ENCODE data around the gene CLASP1. TPM values are rescaled to one million over a fixed set of nuclear protein-coding genes. Genes with fewer than 3 reads are reported as not detected.
"Not testable (repeated sequence)": the region's sequence is repeated elsewhere in the genome, so short reads cannot be mapped to it uniquely, and the experiment has no call there.

CLASP1 gene
- total RNA-seq, 2 experiments from 2014 or later: 33.8 to 72.4 TPM

- ChIA-PET CTCF (ENCODE audit: unreplicated experiment) (no interaction called here), POLR2A (interaction anchor here (0.5 to 1.0 kb wide), 7 partner anchors 8 to 99 kb away, joined by 3 to 5 read pairs (median 4); no protein-coding TSS in a partner anchor)
- H2AFZ ChIP-seq (ENCODE audit: low read length): no peak overlapping the region
- peaks cover 87% of the 10 kb centered on the region for H3K79me2 ChIP-seq (ENCODE audit: insufficient read depth, low read depth, low read length)
- peaks cover 5% of the 10 kb centered on the region; the same call in 1 of the 2 replicates for H3K9me3 ChIP-seq (ENCODE audit: low read length)
- H4K20me1 ChIP-seq (ENCODE audit: insufficient read depth, low read length): peaks cover 3% of the 10 kb centered on the region; the same call in 1 of the 2 replicates
- H3K27ac ChIP-seq (ENCODE audit: low read depth, low read length, poor library complexity, severe bottlenecking): no peak overlapping the region
- BruUV-seq (replicated peaks): no TSS peak
- H3K4me1 ChIP-seq (ENCODE audit: insufficient read depth, low read length, poor library complexity, severe bottlenecking): peaks cover 13% of the 10 kb centered on the region
- no peak overlapping the region for H3K4me2 ChIP-seq (ENCODE audit: low read length)
- H3K4me3 ChIP-seq (ENCODE audit: low read depth, low read length, poor library complexity, severe bottlenecking): no peak overlapping the region
- intact Hi-C loops (cut with micrococcal nuclease; ENCODE audit: unreplicated experiment): no loop called here
- TF ChIP-seq CTCF (conservative IDR thresholded peaks at IDR 0.05; ENCODE audit: low read length) (no peak), EZH2phosphoT487 (IDR thresholded peaks at IDR 0.05; ENCODE audit: borderline replicate concordance, low read depth, low read length) (no peak)
- H3K36me3 ChIP-seq (ENCODE audit: insufficient read depth, low read length): peaks cover 47% of the 10 kb centered on the region
- no peak for DNase-seq (ENCODE audit: low spot score)
- H3K9me2 ChIP-seq (ENCODE audit: insufficient read depth, low read length): no peaks in the 10 kb centered on the region
These were observed 8.6 kb downstream of the CLASP1 start for GRCh38 chr2:121640380-121641316.

- H3K4me2 ChIP-seq (ENCODE audit: low read length); intact Hi-C loops (cut with micrococcal nuclease; ENCODE audit: unreplicated experiment); H3K27ac ChIP-seq (ENCODE audit: low read depth, low read length, poor library complexity, severe bottlenecking); H3K9me2 ChIP-seq (ENCODE audit: insufficient read depth, low read length); H3K4me1 ChIP-seq (ENCODE audit: insufficient read depth, low read length, poor library complexity, severe bottlenecking); DNase-seq (ENCODE audit: low spot score); H2AFZ ChIP-seq (ENCODE audit: low read length); H3K9me3 ChIP-seq (ENCODE audit: low read length); H4K20me1 ChIP-seq (ENCODE audit: insufficient read depth, low read length); BruUV-seq (replicated peaks); CTCF ChIA-PET (ENCODE audit: unreplicated experiment); H3K4me3 ChIP-seq (ENCODE audit: low read depth, low read length, poor library complexity, severe bottlenecking): not testable (repeated sequence)
- peaks cover 47% of the 10 kb centered on the region for H3K36me3 ChIP-seq (ENCODE audit: insufficient read depth, low read length)
- H3K79me2 ChIP-seq (ENCODE audit: insufficient read depth, low read depth, low read length): peaks cover 85% of the 10 kb centered on the region
- POLR2A ChIA-PET: interaction anchor here (0.7 to 1.0 kb wide), 2 partner anchors 9 to 1626 kb away, joined by 3 to 5 read pairs; no protein-coding TSS in a partner anchor
These were observed 9.4 kb downstream of the CLASP1 start for GRCh38 chr2:121639846-121640245.

- DNase-seq (ENCODE audit: low spot score): no peak
- H3K4me2 ChIP-seq (ENCODE audit: low read length): no peak overlapping the region
- H3K36me3 ChIP-seq (ENCODE audit: insufficient read depth, low read length): peaks cover 47% of the 10 kb centered on the region
- H3K4me1 ChIP-seq (ENCODE audit: insufficient read depth, low read length, poor library complexity, severe bottlenecking): no peaks in the 10 kb centered on the region
- no TSS peak for BruUV-seq (replicated peaks)
- peaks cover 11% of the 10 kb centered on the region; the same call in 1 of the 2 replicates for H4K20me1 ChIP-seq (ENCODE audit: insufficient read depth, low read length)
- H3K4me3 ChIP-seq (ENCODE audit: low read depth, low read length, poor library complexity, severe bottlenecking): no peak overlapping the region
- no peak overlapping the region for H2AFZ ChIP-seq (ENCODE audit: low read length)
- no peak overlapping the region for H3K27ac ChIP-seq (ENCODE audit: low read depth, low read length, poor library complexity, severe bottlenecking)
- peaks cover 80% of the 10 kb centered on the region for H3K79me2 ChIP-seq (ENCODE audit: insufficient read depth, low read depth, low read length)
- TF ChIP-seq CTCF (conservative IDR thresholded peaks at IDR 0.05; ENCODE audit: low read length): no peak
- TF ChIP-seq EZH2phosphoT487 (IDR thresholded peaks at IDR 0.05; ENCODE audit: borderline replicate concordance, low read depth, low read length): no peak
- POLR2A ChIA-PET: no interaction called here
- peaks cover 5% of the 10 kb centered on the region; the same call in 1 of the 2 replicates for H3K9me3 ChIP-seq (ENCODE audit: low read length)
- CTCF ChIA-PET (ENCODE audit: unreplicated experiment): no interaction called here
- no peaks in the 10 kb centered on the region for H3K9me2 ChIP-seq (ENCODE audit: insufficient read depth, low read length)
- intact Hi-C loops (cut with micrococcal nuclease; ENCODE audit: unreplicated experiment): no loop called here
These were observed 10.9 kb downstream of the CLASP1 start for GRCh38 chr2:121638333-121638732.
